ENCODE data around the gene DDX27.

DNA sequence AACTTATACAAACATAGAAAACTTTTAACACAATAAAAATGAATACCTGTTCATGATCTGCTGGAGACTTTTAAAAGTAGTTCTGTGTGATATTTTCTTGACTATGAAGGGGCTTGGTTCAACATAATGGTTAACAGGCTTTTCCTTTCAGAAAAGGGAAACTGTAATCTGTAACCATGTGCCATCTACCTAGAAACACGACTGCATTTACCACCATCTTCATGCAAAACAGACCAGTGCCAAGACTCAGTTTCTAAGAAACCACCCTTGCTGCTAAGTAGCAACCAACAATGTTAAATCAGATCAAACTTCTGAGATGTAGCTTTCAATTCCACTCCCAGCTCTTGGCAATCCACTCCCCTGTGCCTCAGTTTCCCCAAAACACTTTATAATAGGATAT lies 46.8 kb upstream of the DDX27 start:
- TF ChIP-seq, protein P1, sequence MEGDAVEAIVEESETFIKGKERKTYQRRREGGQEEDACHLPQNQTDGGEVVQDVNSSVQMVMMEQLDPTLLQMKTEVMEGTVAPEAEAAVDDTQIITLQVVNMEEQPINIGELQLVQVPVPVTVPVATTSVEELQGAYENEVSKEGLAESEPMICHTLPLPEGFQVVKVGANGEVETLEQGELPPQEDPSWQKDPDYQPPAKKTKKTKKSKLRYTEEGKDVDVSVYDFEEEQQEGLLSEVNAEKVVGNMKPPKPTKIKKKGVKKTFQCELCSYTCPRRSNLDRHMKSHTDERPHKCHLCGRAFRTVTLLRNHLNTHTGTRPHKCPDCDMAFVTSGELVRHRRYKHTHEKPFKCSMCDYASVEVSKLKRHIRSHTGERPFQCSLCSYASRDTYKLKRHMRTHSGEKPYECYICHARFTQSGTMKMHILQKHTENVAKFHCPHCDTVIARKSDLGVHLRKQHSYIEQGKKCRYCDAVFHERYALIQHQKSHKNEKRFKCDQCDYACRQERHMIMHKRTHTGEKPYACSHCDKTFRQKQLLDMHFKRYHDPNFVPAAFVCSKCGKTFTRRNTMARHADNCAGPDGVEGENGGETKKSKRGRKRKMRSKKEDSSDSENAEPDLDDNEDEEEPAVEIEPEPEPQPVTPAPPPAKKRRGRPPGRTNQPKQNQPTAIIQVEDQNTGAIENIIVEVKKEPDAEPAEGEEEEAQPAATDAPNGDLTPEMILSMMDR (IDR thresholded peaks at IDR 0.05): no peak
- no peak for TF ChIP-seq POLR2A (IDR thresholded peaks at IDR 0.05)

Measured in ovary (tissue), 3 donors.